Activated T-helper 2 cell treated with anti-CD3 and anti-CD28 coated beads, Interferon-gamma antibody, Interleukin-2, Interleukin-4, amounts not matched to agents 10 μg/mL and 5 μg/mL and 100 μg/mL, durations not matched to agents 14 hours and 24 hours and 36 hours (primary cell): ENCODE measurements around the gene PRRT4. TPM values are rescaled to one million over a fixed set of nuclear protein-coding genes. Genes with fewer than 3 reads are reported as not detected.
A peak's percentile ranks its signal among the peaks of the same experiment; 100 is the strongest.

ENCODE experiments used
- DNase-seq: peaks from one replicate; pipeline ENCODE4 v3.0.0; 2021; ENCODE audit warnings: low spot score
- H3K27ac Mint-ChIP-seq: one replicate; pipeline ENCODE4 v1.8.0; 2021; ENCODE audit warnings: mixed read lengths
- H3K27me3 Mint-ChIP-seq: one replicate; pipeline ENCODE4 v1.8.0; 2021; ENCODE audit warnings: low read depth, mixed read lengths
- H3K36me3 Mint-ChIP-seq: one replicate; pipeline ENCODE4 v1.8.0; 2021; ENCODE audit warnings: low read depth, mixed read lengths
- H3K4me1 Mint-ChIP-seq: one replicate; pipeline ENCODE4 v1.8.0; 2021; ENCODE audit warnings: low read depth, mixed read lengths
- H3K4me3 Mint-ChIP-seq: one replicate; pipeline ENCODE4 v1.8.0; 2021; ENCODE audit warnings: low read depth, mild to moderate bottlenecking, moderate library complexity, mixed read lengths
- H3K9me3 Mint-ChIP-seq: one replicate; pipeline ENCODE4 v1.8.0; 2021; ENCODE audit warnings: mixed read lengths
- intact Hi-C: fragments of 100-400 bp; cut with micrococcal nuclease; formaldehyde crosslinking; loops from one replicate; pipeline ENCODE4 v1.15.1; 2023
- total RNA-seq: library from RNA; stranded (reverse); gene quantifications from 2 replicates; pipeline ENCODE4 v1.2.3, GENCODE V29; 2022

The PRRT4 gene
- total RNA-seq, 1 donor from 2014 or later = 0.55 TPM

- intact Hi-C loops = no loop called here
- H3K4me1 Mint-ChIP-seq = no peaks in the 10 kb centered on the region
- H3K27ac Mint-ChIP-seq = no peak overlapping the region
- no peaks in the 10 kb centered on the region for H3K36me3 Mint-ChIP-seq
- peaks cover 2% of the 10 kb centered on the region for H3K27me3 Mint-ChIP-seq
- H3K9me3 Mint-ChIP-seq = no peaks in the 10 kb centered on the region
- no peak for DNase-seq
- H3K4me3 Mint-ChIP-seq = no peak overlapping the region
These were observed 18.5 kb upstream of the PRRT4 start for GRCh38 chr7:128379900-128380479.

- intact Hi-C loops = no loop called here
- H3K4me1 Mint-ChIP-seq = no peaks in the 10 kb centered on the region
- DNase-seq = no peak
- no peak overlapping the region for H3K27ac Mint-ChIP-seq
- H3K36me3 Mint-ChIP-seq = no peaks in the 10 kb centered on the region
- peaks cover 7% of the 10 kb centered on the region for H3K27me3 Mint-ChIP-seq
- H3K9me3 Mint-ChIP-seq = no peaks in the 10 kb centered on the region
- no peak overlapping the region for H3K4me3 Mint-ChIP-seq
These were observed 17.1 kb upstream of the PRRT4 start for GRCh38 chr7:128378637-128379036.

DNA sequence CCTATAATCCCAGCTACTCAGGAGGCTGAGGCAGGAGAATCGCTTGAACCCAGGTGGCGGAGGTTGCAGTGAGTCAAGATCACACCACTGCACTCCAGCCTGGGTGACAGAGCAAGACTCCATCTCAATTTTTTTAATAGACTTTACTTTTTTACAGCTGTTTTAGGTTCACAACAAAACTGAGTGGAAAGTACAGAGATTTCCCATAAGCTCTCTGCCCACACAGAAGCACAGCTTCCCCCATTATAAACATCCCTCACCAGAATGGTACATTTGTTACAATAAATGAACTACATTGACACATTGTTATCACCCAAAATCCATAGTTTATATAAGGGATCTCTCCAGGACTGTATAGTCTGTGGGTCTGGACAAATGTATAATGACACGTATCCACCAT, 14.6 kb upstream of the PRRT4 start:
- no peak overlapping the region for H3K27ac Mint-ChIP-seq
- no peak overlapping the region for H3K4me3 Mint-ChIP-seq
- peaks cover 11% of the 10 kb centered on the region for H3K27me3 Mint-ChIP-seq
- H3K36me3 Mint-ChIP-seq = no peaks in the 10 kb centered on the region
- H3K9me3 Mint-ChIP-seq = no peaks in the 10 kb centered on the region
- intact Hi-C loops = no loop called here
- DNase-seq = no peak
- H3K4me1 Mint-ChIP-seq = no peaks in the 10 kb centered on the region

DNA sequence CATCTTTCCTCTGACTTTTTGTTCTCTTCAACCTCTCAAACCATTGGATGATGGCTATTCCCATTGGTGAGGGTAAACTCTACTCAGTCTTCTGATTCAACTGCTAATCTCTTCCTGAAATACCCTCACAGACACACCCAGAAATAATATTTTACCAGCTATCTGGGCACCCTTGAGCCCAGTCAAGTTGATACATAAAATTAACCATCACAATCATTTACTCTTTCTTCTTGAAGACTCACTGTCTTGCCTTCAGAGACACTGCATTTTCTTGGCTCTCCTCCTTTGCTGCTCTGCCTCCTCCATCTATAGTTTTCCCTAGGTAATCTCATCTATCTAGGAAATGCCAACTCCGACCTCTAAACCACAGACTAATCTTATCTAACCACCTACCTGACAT, 12.6 kb upstream of the PRRT4 start:
- H3K36me3 Mint-ChIP-seq = no peaks in the 10 kb centered on the region
- H3K27me3 Mint-ChIP-seq = peaks cover 14% of the 10 kb centered on the region
- H3K27ac Mint-ChIP-seq = no peak overlapping the region
- H3K9me3 Mint-ChIP-seq = no peaks in the 10 kb centered on the region
- H3K4me3 Mint-ChIP-seq = no peak overlapping the region
- no peak for DNase-seq
- no peaks in the 10 kb centered on the region for H3K4me1 Mint-ChIP-seq
- intact Hi-C loops = no loop called here

DNA sequence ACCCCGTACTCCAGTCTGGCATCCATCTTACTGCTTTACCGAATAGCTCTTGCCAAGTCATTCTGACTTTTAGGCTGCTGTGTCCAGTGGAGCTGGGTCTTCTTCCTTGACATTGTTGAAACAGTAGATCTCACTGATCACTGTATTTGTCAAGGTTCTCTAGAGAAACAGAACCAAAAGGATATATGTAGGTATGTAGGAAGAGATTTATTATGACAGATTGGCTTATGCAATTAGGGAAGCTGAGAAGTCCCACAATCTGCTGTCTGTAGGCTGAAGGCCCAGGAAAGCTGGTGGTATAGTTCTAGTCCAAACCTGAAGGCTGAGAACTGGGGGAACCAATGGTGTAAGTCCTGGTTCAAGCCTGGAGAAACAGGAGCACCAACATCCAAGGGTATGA, 12.1 kb upstream of the PRRT4 start:
- Mint-ChIP-seq H3K4me1 (no peaks in the 10 kb centered on the region), H3K36me3 (no peaks in the 10 kb centered on the region), H3K27me3 (peaks cover 14% of the 10 kb centered on the region), H3K27ac (no peak overlapping the region), H3K4me3 (no peak overlapping the region), H3K9me3 (no peaks in the 10 kb centered on the region)
- intact Hi-C loops = no loop called here
- no peak for DNase-seq

GRCh38 chr7:128370491-128370890, 9.0 kb upstream of the PRRT4 start:
- H3K27me3 Mint-ChIP-seq = peaks cover 34% of the 10 kb centered on the region
- H3K27ac Mint-ChIP-seq = no peak overlapping the region
- no peaks in the 10 kb centered on the region for H3K9me3 Mint-ChIP-seq
- H3K36me3 Mint-ChIP-seq = no peaks in the 10 kb centered on the region
- no peak for DNase-seq
- intact Hi-C loops = no loop called here
- H3K4me3 Mint-ChIP-seq = no peak overlapping the region
- no peaks in the 10 kb centered on the region for H3K4me1 Mint-ChIP-seq

- H3K9me3 Mint-ChIP-seq = no peaks in the 10 kb centered on the region
- intact Hi-C loops = no loop called here
- DNase-seq = no peak
- H3K4me1 Mint-ChIP-seq = peaks cover 12% of the 10 kb centered on the region
- H3K36me3 Mint-ChIP-seq = no peaks in the 10 kb centered on the region
- no peak overlapping the region for H3K27ac Mint-ChIP-seq
- H3K27me3 Mint-ChIP-seq = peaks cover 60% of the 10 kb centered on the region
- no peak overlapping the region for H3K4me3 Mint-ChIP-seq
These were observed 5.5 kb upstream of the PRRT4 start for GRCh38 chr7:128366986-128367385.

GRCh38 chr7:128366300-128366699, 4.8 kb upstream of the PRRT4 start:
- intact Hi-C loops = no loop called here
- H3K27ac Mint-ChIP-seq = no peak overlapping the region
- H3K4me1 Mint-ChIP-seq = peaks cover 16% of the 10 kb centered on the region
- H3K4me3 Mint-ChIP-seq = no peak overlapping the region
- no peaks in the 10 kb centered on the region for H3K9me3 Mint-ChIP-seq
- H3K36me3 Mint-ChIP-seq = no peaks in the 10 kb centered on the region
- DNase-seq = no peak
- peaks cover 61% of the 10 kb centered on the region for H3K27me3 Mint-ChIP-seq

- H3K9me3 Mint-ChIP-seq = no peaks in the 10 kb centered on the region
- H3K4me3 Mint-ChIP-seq = no peak overlapping the region
- intact Hi-C loops = no loop called here
- no peaks in the 10 kb centered on the region for H3K36me3 Mint-ChIP-seq
- no peak overlapping the region for H3K27ac Mint-ChIP-seq
- H3K4me1 Mint-ChIP-seq = peaks cover 22% of the 10 kb centered on the region
- no peak for DNase-seq
- H3K27me3 Mint-ChIP-seq = peaks cover 64% of the 10 kb centered on the region
These were observed 3.9 kb upstream of the PRRT4 start for GRCh38 chr7:128365432-128365831.

GRCh38 chr7:128364166-128364870, 2.8 kb upstream of the PRRT4 start:
- no peak overlapping the region for H3K27ac Mint-ChIP-seq
- intact Hi-C loops = no loop called here
- peaks cover 71% of the 10 kb centered on the region for H3K27me3 Mint-ChIP-seq
- DNase-seq = no peak
- no peaks in the 10 kb centered on the region for H3K9me3 Mint-ChIP-seq
- H3K4me3 Mint-ChIP-seq = no peak overlapping the region
- H3K36me3 Mint-ChIP-seq = no peaks in the 10 kb centered on the region
- H3K4me1 Mint-ChIP-seq = peaks cover 22% of the 10 kb centered on the region

DNA sequence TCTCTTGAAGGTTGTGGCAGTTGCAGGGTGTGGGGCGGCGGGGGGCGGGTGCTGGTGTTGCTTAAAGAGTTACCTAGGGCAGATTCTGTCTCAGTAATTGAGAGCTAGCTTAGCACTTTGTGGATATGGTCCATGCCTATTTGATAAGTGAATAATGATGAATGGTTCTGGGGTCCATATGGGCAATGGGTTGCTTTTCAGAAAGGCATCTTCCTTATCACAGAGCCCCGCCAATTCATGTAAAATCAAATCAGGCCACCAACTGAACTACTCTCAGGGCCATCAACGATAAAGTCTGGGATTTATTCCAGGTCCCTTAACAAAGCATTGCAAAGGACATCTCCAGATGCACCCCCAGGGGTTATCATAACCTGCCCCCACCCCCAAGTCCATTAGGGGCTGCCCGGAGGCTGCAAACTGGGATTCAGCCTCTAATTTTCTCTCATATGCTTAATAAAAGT, 1.8 kb upstream of the PRRT4 start:
- intact Hi-C loops = no loop called here
- no peak overlapping the region for H3K4me3 Mint-ChIP-seq
- H3K9me3 Mint-ChIP-seq = no peaks in the 10 kb centered on the region
- peaks cover 78% of the 10 kb centered on the region for H3K27me3 Mint-ChIP-seq
- H3K27ac Mint-ChIP-seq = no peak overlapping the region
- no peak for DNase-seq
- H3K36me3 Mint-ChIP-seq = no peaks in the 10 kb centered on the region
- peaks cover 22% of the 10 kb centered on the region for H3K4me1 Mint-ChIP-seq

GRCh38 chr7:128362670-128363069, 1.2 kb upstream of the PRRT4 start:
- intact Hi-C loops = no loop called here
- no peak for DNase-seq
- Mint-ChIP-seq H3K9me3 (no peaks in the 10 kb centered on the region), H3K4me3 (peak overlapping the region; percentile 49), H3K27ac (no peak overlapping the region), H3K27me3 (peaks cover 77% of the 10 kb centered on the region), H3K36me3 (no peaks in the 10 kb centered on the region), H3K4me1 (peaks cover 22% of the 10 kb centered on the region)

GRCh38 chr7:128360359-128360678, 1.2 kb downstream of the PRRT4 start:
- no peak overlapping the region for H3K27ac Mint-ChIP-seq
- intact Hi-C loops = no loop called here
- peaks cover 28% of the 10 kb centered on the region for H3K4me1 Mint-ChIP-seq
- H3K9me3 Mint-ChIP-seq = no peaks in the 10 kb centered on the region
- H3K27me3 Mint-ChIP-seq = peaks cover 62% of the 10 kb centered on the region
- DNase-seq = no peak
- no peaks in the 10 kb centered on the region for H3K36me3 Mint-ChIP-seq
- no peak overlapping the region for H3K4me3 Mint-ChIP-seq
